NCI-H1436 (cell line): ENCODE data around the gene SEMA5A.

Source experiments
- DNase-seq: peaks from one replicate; lab custom pipeline; 2025; lab: John Stamatoyannopoulos, UW

The SEMA5A gene

DNA sequence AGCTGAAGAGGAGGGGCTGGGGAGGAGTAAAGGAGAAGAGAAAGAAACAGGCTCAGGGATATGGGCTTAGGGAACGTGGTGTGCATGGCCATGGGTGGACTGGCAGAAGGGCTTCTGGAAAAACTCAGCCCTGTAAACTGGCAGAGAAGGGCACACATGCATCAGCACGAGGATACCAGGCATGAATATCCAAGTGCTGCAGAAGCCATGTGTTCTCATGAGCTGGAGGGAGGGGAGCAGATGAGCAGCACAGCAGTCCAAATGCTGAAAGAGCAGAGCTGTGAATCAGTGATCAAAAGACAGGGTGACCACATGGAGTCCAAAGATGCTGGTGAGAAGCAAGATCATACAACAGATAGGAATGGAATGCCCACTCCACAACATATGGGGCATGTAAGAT, 72.3 kb downstream of the SEMA5A start:
- no peak for DNase-seq

GRCh38 chr5:9470410-9470809, 75.5 kb downstream of the SEMA5A start:
- DNase-seq: no peak

DNA sequence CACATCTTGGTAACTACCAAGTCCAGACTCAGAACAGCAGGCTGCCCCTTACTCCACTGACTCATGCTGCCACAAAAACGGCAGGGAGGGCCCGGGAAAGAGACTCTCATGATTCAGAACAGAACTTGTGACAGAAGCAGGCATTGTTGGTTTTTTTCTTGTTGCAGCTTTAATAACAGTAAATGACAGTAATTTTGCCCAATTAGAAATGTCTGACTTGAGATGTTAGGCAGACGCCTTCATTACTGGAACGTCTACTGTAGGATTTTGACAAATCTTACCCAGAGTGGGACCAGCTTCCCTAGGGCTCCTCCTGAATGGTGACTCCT, 77.9 kb downstream of the SEMA5A start:
- no peak for DNase-seq

- no peak for DNase-seq
Observed at GRCh38 chr5:9467199-9468059, 78.4 kb downstream of the SEMA5A start.

GRCh38 chr5:9466697-9467096, 79.2 kb downstream of the SEMA5A start:
- DNase-seq: no peak

DNA sequence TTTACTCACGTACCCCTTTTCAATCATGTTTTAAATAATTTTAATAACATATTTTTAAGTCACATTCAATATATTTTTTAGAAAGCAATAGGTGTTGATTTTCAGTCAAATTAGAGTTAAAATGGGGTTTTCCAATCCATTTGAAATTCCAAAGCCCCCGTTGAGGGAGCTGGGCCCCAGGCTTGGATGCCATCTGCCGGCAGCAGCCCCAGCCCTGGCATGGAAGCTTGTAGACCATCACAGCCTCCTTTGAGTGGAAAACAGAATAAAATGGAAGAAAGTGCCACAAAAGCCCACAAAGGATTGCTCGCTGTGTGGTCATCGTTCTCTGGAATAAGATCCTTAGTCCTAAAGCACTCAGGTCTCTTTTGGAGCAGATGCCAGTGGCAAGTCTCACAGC, 81.4 kb downstream of the SEMA5A start:
- no peak for DNase-seq

- DNase-seq: no peak
Observed at GRCh38 chr5:9462109-9462508, 83.8 kb downstream of the SEMA5A start.

DNA sequence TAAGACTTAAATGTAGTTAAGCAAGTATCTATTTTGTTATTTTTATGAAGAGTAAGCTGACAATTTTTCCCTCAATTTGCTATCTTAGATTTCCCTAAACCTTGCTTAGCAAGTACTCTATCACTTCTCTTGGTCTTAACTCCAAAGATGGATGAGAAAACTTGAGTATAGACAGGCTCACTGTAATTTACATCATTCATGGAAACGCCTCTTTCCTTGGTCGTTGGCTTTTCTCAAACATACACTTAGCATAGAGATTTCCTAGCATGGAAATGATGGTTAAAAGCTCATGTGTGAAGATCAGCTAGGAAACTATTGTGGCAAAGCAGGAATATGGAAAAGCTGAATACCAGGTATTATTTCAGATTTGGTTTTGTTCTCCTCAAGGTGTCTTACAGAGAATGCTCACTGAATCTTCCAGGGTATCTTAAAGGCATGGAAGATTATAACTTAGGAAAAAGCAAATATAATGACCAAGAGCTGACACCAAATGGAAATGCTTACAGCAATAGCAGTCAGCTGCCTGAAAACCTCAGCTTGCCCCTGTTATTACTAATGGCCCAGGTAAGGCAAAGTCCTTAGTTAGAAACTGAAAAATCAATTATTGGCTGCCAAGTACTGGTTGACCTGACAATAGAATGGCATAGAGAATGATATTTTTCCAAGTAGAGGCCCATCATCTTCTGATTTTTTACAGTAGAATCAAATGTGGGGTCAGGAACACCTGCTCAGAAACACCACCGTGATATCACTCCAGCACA, 84.8 kb downstream of the SEMA5A start:
- DNase-seq: no peak

- DNase-seq: no peak
Observed at GRCh38 chr5:9456435-9457042, 89.3 kb downstream of the SEMA5A start.

GRCh38 chr5:9455826-9456434, 89.9 kb downstream of the SEMA5A start:
- DNase-seq: no peak

DNA sequence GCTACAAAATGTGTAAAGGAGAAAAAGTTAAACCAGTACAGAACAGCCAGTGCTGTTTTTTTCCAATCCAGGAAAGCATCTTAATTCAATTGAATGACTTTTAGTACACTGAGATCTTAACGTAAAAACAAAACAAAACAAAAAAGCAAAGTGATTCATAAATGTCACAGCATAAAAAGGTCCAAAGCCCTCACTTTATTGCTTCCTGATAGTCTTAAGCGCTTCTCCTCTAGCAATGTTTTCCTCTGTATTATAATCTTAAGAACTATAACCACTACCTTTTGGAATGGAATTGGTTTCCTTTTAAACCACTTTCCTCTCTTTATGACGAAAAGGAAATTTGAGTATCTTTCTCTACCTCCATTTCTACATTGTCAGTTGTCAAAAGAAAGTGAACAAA, 91.4 kb downstream of the SEMA5A start:
- DNase-seq: no peak

DNA sequence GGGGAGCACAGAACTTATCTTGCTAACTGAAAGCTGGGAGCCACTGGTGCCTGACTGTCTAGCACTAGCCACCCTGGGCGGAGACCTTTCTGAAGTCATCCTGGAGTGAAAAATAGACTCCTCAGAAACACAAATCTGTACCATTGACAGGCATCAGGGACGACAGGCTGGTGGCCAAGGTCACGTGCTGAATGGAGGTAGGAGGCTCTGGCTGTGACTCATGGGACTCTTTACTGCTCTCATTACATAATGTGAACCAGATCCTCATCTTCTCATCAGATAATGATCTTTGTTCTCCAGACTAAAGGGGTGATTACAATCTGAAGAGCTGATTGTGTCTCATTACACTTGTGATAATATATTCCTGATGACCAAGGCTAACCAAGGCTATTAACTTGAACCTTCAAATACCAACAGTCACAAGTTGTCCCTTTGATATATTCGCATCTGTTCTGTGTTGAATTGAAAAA, 91.8 kb downstream of the SEMA5A start:
- DNase-seq: no peak

DNA sequence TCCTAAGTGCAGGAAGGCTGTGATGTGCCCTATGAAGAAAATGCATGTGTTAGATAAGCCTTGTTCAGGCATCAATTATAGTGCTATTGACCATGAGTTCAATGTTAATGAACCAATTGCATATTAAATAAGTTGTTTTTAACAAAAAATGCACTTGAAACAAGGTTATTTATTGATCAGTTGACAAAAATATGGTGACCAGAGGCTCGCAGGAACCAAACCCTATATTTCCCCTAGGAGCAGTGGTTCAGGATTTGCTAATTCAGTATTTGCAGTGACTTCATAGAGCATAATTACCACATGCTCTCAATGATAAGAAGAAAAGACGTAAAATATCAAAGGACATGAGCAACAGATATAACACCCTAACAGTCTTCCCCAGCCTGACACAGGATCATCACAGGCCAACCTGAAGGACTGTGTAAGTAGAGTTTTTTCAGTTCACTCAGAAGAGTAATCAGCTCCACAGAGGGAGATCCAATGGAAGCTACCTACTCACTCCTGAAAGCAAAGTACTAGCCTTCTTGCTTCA, 92.3 kb downstream of the SEMA5A start:
- DNase-seq: no peak

DNA sequence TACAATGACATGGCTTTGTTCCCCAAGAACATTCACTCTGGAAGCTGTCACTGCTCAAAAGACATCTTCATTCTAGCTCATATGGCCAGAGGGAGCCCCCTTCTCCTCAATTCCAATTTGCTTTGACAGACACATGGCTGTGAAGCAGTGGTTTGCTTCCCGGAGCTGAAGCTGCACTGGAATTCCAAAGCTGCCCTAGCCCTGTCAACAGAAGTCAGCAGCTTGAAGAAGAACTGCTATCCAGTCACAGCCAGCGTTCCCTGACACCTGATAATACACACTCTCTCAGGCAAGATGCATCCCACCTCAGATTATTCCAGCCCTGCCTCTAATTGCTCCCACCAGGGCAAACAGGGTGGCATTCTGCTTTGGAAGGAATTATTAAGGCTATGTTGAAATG, 93.7 kb downstream of the SEMA5A start:
- DNase-seq: no peak

DNA sequence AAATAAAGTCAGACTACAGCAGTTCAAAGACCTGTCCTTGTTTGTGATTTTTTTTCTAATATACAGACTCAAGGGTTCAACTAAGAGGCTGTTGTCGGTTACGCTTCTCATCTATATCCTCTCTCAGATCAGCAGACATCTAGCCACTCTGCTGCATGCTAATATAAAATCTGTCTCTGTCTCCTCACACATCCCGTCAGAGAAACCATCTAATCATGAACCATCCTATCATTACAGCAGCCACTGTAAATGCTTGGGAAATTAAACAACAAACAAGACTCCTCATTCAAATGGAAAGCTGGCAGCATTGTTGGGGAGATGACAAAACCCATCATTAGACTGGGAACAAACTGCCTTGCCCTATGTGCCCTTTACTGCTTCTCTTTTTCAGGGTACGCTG, 94.8 kb downstream of the SEMA5A start:
- no peak for DNase-seq

GRCh38 chr5:9447691-9448090, 98.2 kb downstream of the SEMA5A start:
- no peak for DNase-seq

GRCh38 chr5:9445826-9446388, 100.0 kb downstream of the SEMA5A start:
- DNase-seq: no peak

DNA sequence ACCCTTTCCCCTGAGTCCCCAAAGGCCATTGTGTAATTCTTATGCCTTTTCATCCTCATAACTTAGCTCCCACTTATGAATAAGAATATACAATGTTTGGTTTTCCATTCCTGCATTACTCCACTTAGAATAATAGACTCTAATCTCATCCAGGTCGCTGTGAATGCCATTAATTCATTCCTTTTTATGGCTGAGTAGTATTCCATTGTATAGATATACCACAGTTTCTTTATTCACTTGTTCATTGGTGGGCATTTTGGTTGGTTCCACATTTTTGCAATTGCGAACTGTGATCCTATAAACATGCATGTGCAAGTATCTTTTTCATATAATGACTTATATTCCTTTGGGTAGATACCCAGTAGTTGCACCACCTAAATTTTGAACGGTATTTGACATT, 101.5 kb downstream of the SEMA5A start:
- DNase-seq: no peak

GRCh38 chr5:9441610-9442009, 104.3 kb downstream of the SEMA5A start:
- DNase-seq: no peak

- no peak for DNase-seq
Observed at GRCh38 chr5:9440517-9440916, 105.4 kb downstream of the SEMA5A start.

DNA sequence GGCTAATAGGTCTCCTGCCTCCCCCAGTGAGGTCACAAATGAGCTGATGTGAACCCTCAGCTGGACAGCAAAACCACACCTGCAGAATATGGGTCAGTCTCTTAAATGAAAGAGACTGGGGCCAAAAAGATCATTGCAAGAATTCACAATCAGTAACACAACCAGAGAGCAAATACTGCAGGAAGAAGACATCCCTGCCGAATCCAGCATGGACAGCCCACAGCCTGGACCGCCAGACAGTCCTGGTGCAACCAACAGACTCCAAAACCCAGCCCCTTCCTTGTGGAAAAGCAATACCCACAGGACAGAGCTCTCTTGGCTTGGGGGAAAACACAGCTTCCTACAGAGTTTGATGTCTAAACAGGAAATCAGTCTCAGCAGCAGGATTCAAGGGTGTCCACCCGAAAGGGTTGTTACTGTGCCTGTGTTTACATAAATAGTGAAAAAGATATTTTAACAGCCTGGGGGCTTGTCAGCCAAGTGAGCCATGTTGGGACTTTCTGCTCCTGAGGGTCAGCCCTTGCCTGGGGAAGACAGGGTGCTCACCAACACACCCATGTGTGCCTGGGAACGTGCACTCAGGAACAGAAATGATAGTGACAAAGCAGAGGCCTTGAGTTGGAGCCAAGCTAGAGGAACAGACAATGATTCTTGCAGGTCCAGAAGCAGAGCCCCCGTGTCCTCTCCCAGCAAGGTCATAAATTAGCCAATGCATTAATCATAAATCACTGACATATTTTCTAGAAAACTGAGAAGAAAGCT, 106.2 kb downstream of the SEMA5A start:
- no peak for DNase-seq
